ENCODE data around the gene G6PC1. TPM values are rescaled to one million over a fixed set of nuclear protein-coding genes. Genes with fewer than 3 reads are reported as not detected.
A peak's percentile ranks its signal among the peaks of the same experiment; 100 is the strongest.

The G6PC1 gene
- total and polyA plus RNA-seq, 2 of the 13 experiments (the other 11 are each of a cell fraction or from before 2014, with no cell fraction given): 1.7 to 37.9 TPM

DNA sequence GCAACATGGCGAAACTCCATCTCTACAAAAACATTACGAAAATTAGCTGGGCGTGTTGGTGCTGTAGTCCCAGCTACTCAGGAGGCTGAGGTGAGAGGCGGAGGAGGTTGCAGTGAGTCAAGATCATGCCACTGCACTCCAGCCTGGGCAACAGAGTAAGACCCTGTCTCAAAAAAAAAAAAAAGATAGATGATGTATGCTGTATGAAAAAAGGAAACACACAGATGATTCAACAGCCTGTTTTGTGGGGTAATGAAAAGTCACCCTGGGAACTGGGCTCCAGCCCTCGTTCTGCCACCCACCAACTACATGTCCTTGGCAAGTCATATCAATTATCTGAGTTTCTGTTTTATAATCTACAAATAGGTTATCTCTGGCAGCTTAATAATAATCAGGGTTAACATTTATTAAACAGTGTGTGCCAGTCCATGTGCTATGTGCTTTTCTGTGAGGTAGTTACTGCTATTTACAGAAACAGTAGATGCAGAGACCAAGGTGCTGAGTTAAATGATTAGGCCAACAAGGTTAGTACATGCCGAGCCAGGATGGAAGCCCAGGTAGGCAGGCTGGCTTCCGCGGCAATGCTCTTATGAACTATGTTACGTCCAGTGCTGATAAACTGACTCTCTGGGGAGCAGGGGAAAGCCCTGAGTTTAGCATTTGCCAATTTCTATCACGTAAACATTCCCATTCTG is 1.1 kb downstream of the G6PC1 start (continued):
- TF ChIP-seq HMGXB4 (CRISPR knock-in tag; IDR thresholded peaks at IDR 0.05; ENCODE audit: borderline replicate concordance in 1 of 2, low read depth in 1 of 2) (0 out of 4 replicates have a peak, but pooled peaks of 1 of the 2 experiments have one; percentile 13), CREBL2 (CRISPR knock-in tag; IDR thresholded peaks at IDR 0.05; ENCODE audit: borderline replicate concordance) (no peak), TARDBP (CRISPR knock-in tag; IDR thresholded peaks at IDR 0.05) (no peak), PCBP2 (optimal IDR thresholded peaks at IDR 0.05; ENCODE audit: low read depth, low read length, poor library complexity, severe bottlenecking) (no peak), GMEB2 (CRISPR knock-in tag; IDR thresholded peaks at IDR 0.05; ENCODE audit: low read depth) (no peak), EHMT2 (IDR thresholded peaks at IDR 0.05; ENCODE audit: borderline replicate concordance, low read depth, low read length) (no peak), THYN1 (CRISPR knock-in tag; IDR thresholded peaks at IDR 0.05; ENCODE audit: borderline replicate concordance, low read depth) (no peak), RFXAP (CRISPR knock-in tag; IDR thresholded peaks at IDR 0.05; ENCODE audit: borderline replicate concordance) (0 out of 2 replicates have a peak, but pooled peaks have one; percentile 41), ZNF318 (CRISPR knock-in tag; IDR thresholded peaks at IDR 0.05) (no peak)
- TF ChIP-seq, protein P1, sequence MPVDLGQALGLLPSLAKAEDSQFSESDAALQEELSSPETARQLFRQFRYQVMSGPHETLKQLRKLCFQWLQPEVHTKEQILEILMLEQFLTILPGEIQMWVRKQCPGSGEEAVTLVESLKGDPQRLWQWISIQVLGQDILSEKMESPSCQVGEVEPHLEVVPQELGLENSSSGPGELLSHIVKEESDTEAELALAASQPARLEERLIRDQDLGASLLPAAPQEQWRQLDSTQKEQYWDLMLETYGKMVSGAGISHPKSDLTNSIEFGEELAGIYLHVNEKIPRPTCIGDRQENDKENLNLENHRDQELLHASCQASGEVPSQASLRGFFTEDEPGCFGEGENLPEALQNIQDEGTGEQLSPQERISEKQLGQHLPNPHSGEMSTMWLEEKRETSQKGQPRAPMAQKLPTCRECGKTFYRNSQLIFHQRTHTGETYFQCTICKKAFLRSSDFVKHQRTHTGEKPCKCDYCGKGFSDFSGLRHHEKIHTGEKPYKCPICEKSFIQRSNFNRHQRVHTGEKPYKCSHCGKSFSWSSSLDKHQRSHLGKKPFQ (CRISPR knock-in tag; IDR thresholded peaks at IDR 0.05; ENCODE audit: insufficient replicate concordance): no peak
- TF ChIP-seq, protein P2, sequence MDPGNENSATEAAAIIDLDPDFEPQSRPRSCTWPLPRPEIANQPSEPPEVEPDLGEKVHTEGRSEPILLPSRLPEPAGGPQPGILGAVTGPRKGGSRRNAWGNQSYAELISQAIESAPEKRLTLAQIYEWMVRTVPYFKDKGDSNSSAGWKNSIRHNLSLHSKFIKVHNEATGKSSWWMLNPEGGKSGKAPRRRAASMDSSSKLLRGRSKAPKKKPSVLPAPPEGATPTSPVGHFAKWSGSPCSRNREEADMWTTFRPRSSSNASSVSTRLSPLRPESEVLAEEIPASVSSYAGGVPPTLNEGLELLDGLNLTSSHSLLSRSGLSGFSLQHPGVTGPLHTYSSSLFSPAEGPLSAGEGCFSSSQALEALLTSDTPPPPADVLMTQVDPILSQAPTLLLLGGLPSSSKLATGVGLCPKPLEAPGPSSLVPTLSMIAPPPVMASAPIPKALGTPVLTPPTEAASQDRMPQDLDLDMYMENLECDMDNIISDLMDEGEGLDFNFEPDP (CRISPR knock-in tag; conservative IDR thresholded peaks at IDR 0.05): no peak

Data from HepG2 (cell line).